ENCODE data around the gene BMP7. TPM values are rescaled to one million over a fixed set of nuclear protein-coding genes. Genes with fewer than 3 reads are reported as not detected.
A peak's percentile ranks its signal among the peaks of the same experiment; 100 is the strongest.

Gene BMP7
- total and polyA plus RNA-seq, 2 of the 13 experiments (the other 11 are each of a cell fraction or from before 2014, with no cell fraction given), result not detected

DNA sequence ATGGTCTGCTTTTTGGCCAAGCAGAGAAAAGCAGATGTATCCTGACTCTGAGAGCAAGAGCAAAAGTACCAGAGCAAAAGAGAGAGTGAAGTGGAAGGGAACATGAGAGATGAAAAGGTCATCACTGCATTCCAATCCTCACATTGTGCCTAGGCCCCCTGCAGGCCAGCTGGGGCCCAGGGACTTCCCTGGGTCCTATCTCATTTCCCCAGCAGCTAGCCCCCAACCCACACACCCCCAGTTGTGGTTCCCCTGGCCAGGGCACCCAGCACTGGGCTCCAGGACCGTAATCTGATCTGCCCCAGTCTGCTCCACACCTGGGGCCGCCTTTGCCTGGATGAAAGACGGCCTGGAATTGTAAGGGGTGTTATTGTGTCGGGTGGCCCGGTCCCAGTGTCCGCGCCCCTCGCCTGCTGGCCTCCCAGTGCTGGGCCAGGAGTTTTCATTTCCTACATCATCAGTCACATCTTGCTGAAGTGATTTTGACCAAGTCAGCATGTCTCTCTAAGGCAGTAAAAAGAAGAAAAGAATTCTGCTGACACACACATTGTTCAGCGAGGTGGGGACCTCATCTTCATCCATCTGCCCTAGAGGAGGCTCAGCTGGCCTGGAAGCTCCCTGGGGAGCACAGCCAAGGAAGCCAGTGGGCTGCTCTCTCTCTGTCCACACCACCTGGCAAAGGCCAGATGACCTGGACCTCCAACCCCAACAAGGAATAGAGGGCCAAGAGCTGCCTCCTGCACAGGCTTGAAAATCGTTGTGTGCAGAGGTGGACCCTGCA lies 4.0 kb upstream of the BMP7 start:
- in situ Hi-C loops (cut with HindIII; ENCODE audit: extremely low pct_ligation_motif_present, low pct_unique_long_range_greater_than_20kb), result no loop called here
- ATAC-seq, result peak; percentile 9; the same call in 1 of the 3 replicates
- H3K27me3 ChIP-seq (ENCODE audit: control insufficient read depth in 1 of 2, insufficient read depth in 2 of 2, low read length in 2 of 2), result peaks cover 32 to 82% of the 10 kb centered on the region in 2 experiments

More for the DNA sequence above, 4.0 kb upstream of the BMP7 start:
- Histone ChIP-seq H4K20me1 (ENCODE audit: insufficient read depth, low read length) (peaks cover 15% of the 10 kb centered on the region; the same call in 1 of the 2 replicates), H2AFZ (ENCODE audit: low read length) (no peak overlapping the region), H3K9ac (ENCODE audit: insufficient read depth, low read depth, low read length) (no peak overlapping the region), H3K9me3 (ENCODE audit: low read length) (no peaks in the 10 kb centered on the region), H3K79me2 (ENCODE audit: insufficient read depth, low read length) (no peaks in the 10 kb centered on the region), H3K4me3 (replicated peaks in 1 of 3; ENCODE audit: insufficient read depth in 1 of 3, low read depth in 2 of 3, low read length in 3 of 3) (no peak overlapping the region), H3K4me2 (ENCODE audit: low read depth, low read length) (no peak overlapping the region), H3K36me3 (replicated peaks in 1 of 2; ENCODE audit: control insufficient read depth in 1 of 2, insufficient read depth in 2 of 2, low read length in 2 of 2) (no peaks in the 10 kb centered on the region), H3K27ac (ENCODE audit: extremely low read length, insufficient read depth, low read length) (no peak overlapping the region), H3K4me1 (ENCODE audit: insufficient read depth, low read length) (no peaks in the 10 kb centered on the region)
- FAIRE-seq, result no peak
- TF ChIP-seq, protein P1, sequence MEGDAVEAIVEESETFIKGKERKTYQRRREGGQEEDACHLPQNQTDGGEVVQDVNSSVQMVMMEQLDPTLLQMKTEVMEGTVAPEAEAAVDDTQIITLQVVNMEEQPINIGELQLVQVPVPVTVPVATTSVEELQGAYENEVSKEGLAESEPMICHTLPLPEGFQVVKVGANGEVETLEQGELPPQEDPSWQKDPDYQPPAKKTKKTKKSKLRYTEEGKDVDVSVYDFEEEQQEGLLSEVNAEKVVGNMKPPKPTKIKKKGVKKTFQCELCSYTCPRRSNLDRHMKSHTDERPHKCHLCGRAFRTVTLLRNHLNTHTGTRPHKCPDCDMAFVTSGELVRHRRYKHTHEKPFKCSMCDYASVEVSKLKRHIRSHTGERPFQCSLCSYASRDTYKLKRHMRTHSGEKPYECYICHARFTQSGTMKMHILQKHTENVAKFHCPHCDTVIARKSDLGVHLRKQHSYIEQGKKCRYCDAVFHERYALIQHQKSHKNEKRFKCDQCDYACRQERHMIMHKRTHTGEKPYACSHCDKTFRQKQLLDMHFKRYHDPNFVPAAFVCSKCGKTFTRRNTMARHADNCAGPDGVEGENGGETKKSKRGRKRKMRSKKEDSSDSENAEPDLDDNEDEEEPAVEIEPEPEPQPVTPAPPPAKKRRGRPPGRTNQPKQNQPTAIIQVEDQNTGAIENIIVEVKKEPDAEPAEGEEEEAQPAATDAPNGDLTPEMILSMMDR (CRISPR knock-in tag; IDR thresholded peaks at IDR 0.05), result peak; percentile 14; the same call in 1 of the 2 replicates
- peak; percentile 72 to 88 for TF ChIP-seq MAFK (conservative IDR thresholded peaks at IDR 0.05 in 1 of 2, IDR thresholded peaks at IDR 0.05 in 1 of 2; ENCODE audit: low read length in 2 of 2)
- no peak for TF ChIP-seq ZNF557 (CRISPR knock-in tag; IDR thresholded peaks at IDR 0.05)
- TF ChIP-seq, protein P2, sequence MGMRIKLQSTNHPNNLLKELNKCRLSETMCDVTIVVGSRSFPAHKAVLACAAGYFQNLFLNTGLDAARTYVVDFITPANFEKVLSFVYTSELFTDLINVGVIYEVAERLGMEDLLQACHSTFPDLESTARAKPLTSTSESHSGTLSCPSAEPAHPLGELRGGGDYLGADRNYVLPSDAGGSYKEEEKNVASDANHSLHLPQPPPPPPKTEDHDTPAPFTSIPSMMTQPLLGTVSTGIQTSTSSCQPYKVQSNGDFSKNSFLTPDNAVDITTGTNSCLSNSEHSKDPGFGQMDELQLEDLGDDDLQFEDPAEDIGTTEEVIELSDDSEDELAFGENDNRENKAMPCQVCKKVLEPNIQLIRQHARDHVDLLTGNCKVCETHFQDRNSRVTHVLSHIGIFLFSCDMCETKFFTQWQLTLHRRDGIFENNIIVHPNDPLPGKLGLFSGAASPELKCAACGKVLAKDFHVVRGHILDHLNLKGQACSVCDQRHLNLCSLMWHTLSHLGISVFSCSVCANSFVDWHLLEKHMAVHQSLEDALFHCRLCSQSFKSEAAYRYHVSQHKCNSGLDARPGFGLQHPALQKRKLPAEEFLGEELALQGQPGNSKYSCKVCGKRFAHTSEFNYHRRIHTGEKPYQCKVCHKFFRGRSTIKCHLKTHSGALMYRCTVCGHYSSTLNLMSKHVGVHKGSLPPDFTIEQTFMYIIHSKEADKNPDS (CRISPR knock-in tag; IDR thresholded peaks at IDR 0.05), result no peak
- TF ChIP-seq MAFF (IDR thresholded peaks at IDR 0.05; ENCODE audit: low read depth, low read length), result peak; percentile 85
- no peak for TF ChIP-seq SETDB1 (CRISPR knock-in tag; IDR thresholded peaks at IDR 0.05; ENCODE audit: borderline replicate concordance)
- ChIA-PET POLR2A (no interaction called here), CTCF (ENCODE audit: low intra/inter-chr PET ratio, low total read pairs) (no interaction called here)
- DNase-seq (ENCODE audit: low spot score), result no peak
- BruUV-seq (replicated peaks), result no TSS peak
- intact Hi-C loops (cut with micrococcal nuclease; ENCODE audit: unreplicated experiment), result loop anchor here (2.0 kb wide), 1 partner anchor 36 kb away; no protein-coding TSS in a partner anchor
- WGBS (ENCODE audit: low lambda C conversion rate), result 14% methylated on average over 10 of the region's 10 CpGs
